ENCODE measurements around the gene FGF18. TPM values are rescaled to one million over a fixed set of nuclear protein-coding genes. Genes with fewer than 3 reads are reported as not detected.

FGF18 gene
- total RNA-seq, 2 donors from 2014 or later = 0.81 to 1.6 TPM

DNA sequence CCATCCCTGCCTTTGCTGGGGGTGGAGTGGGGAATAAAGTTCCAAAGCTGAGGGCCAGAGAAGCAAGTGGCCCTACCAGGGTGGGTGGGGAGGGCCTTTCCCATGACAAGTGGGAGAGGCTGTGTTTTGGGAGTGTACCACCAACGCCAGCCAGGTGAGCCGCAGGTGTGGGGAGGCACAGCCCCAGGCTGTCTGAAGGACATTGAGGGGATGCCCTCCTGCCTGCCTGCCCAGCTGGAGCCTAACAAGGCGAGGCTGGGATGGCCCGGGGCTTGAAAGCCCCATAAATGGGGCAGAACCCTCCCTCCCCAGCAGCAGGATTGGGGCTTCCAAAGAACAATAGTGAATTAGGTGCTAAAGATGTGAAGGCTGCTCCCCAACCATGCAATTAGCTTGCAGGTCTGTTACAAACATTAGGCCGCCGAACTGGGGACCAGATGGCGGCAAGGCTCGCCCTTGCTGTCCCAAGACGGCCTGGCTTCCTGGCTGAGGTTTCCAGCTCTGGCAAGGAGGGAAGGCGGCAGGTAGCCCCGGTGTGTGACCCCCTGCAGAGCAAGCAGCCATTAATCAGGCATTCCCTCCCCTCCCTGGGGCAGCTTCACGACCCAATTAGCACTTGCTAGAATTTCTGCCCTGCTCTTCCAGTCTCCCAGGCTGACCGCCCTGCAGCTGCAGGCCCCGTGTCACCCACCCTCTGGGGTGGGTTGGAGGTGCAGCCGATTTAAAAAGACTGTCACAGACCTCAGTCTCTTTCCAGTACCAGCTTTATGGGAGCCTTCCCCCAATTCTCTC, 42.9 kb downstream of the FGF18 start:
- no peak overlapping the region for H3K4me3 ChIP-seq
- no peak overlapping the region for H3K27ac ChIP-seq
- H3K9me3 ChIP-seq = no peaks in the 10 kb centered on the region
- no peaks in the 10 kb centered on the region for H3K4me1 ChIP-seq (ENCODE audit: control insufficient read depth in 1 of 2, low read depth in 2 of 2)
- no peak for DNase-seq (ENCODE audit: low spot score)
- TF ChIP-seq, protein P1, sequence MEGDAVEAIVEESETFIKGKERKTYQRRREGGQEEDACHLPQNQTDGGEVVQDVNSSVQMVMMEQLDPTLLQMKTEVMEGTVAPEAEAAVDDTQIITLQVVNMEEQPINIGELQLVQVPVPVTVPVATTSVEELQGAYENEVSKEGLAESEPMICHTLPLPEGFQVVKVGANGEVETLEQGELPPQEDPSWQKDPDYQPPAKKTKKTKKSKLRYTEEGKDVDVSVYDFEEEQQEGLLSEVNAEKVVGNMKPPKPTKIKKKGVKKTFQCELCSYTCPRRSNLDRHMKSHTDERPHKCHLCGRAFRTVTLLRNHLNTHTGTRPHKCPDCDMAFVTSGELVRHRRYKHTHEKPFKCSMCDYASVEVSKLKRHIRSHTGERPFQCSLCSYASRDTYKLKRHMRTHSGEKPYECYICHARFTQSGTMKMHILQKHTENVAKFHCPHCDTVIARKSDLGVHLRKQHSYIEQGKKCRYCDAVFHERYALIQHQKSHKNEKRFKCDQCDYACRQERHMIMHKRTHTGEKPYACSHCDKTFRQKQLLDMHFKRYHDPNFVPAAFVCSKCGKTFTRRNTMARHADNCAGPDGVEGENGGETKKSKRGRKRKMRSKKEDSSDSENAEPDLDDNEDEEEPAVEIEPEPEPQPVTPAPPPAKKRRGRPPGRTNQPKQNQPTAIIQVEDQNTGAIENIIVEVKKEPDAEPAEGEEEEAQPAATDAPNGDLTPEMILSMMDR (IDR thresholded peaks at IDR 0.05) = no peak
- H3K36me3 ChIP-seq = no peaks in the 10 kb centered on the region
- no peak for ATAC-seq (ENCODE audit: insufficient number of reproducible peaks, low FRiP score, low read depth)
- H3K27me3 ChIP-seq (replicated peaks; ENCODE audit: insufficient read depth) = no peaks in the 10 kb centered on the region

- TF ChIP-seq, protein P1 (IDR thresholded peaks at IDR 0.05) = no peak
- Histone ChIP-seq H3K4me1 (ENCODE audit: control insufficient read depth in 1 of 2, low read depth in 2 of 2) (no peaks in the 10 kb centered on the region), H3K36me3 (no peaks in the 10 kb centered on the region), H3K27me3 (replicated peaks; ENCODE audit: insufficient read depth) (no peaks in the 10 kb centered on the region), H3K9me3 (no peaks in the 10 kb centered on the region), H3K4me3 (no peak overlapping the region), H3K27ac (no peak overlapping the region)
- ATAC-seq (ENCODE audit: insufficient number of reproducible peaks, low FRiP score, low read depth) (no peak), DNase-seq (ENCODE audit: low spot score) (no peak)
Observed at GRCh38 chr5:171462928-171463861, 43.7 kb downstream of the FGF18 start.

GRCh38 chr5:171463862-171464229, 44.4 kb downstream of the FGF18 start:
- DNase-seq (ENCODE audit: low spot score) (no peak), ATAC-seq (ENCODE audit: insufficient number of reproducible peaks, low FRiP score, low read depth) (no peak)
- TF ChIP-seq, protein P1 (IDR thresholded peaks at IDR 0.05) = no peak

GRCh38 chr5:171464829-171465228, 45.4 kb downstream of the FGF18 start:
- no peaks in the 10 kb centered on the region for H3K9me3 ChIP-seq
- H3K27ac ChIP-seq = no peak overlapping the region
- H3K4me1 ChIP-seq (ENCODE audit: control insufficient read depth in 1 of 2, low read depth in 2 of 2) = no peaks in the 10 kb centered on the region
- no peaks in the 10 kb centered on the region for H3K27me3 ChIP-seq (replicated peaks; ENCODE audit: insufficient read depth)
- DNase-seq (ENCODE audit: low spot score) (no peak), ATAC-seq (ENCODE audit: insufficient number of reproducible peaks, low FRiP score, low read depth) (no peak)
- no peak overlapping the region for H3K4me3 ChIP-seq
- TF ChIP-seq, protein P1 (IDR thresholded peaks at IDR 0.05) = no peak
- H3K36me3 ChIP-seq = no peaks in the 10 kb centered on the region

More at GRCh38 chr5:171463862-171464229, 44.4 kb downstream of the FGF18 start:
- H3K9me3 ChIP-seq = no peaks in the 10 kb centered on the region
- H3K36me3 ChIP-seq = no peaks in the 10 kb centered on the region
- no peaks in the 10 kb centered on the region for H3K4me1 ChIP-seq (ENCODE audit: control insufficient read depth in 1 of 2, low read depth in 2 of 2)
- H3K27me3 ChIP-seq (replicated peaks; ENCODE audit: insufficient read depth) = no peaks in the 10 kb centered on the region
- no peak overlapping the region for H3K27ac ChIP-seq
- H3K4me3 ChIP-seq = no peak overlapping the region

GRCh38 chr5:171467107-171467506, 47.7 kb downstream of the FGF18 start:
- no peaks in the 10 kb centered on the region for H3K4me1 ChIP-seq (ENCODE audit: control insufficient read depth in 1 of 2, low read depth in 2 of 2)
- ATAC-seq (ENCODE audit: insufficient number of reproducible peaks, low FRiP score, low read depth) (no peak), DNase-seq (ENCODE audit: low spot score) (no peak)
- TF ChIP-seq, protein P1 (IDR thresholded peaks at IDR 0.05) = no peak
- H3K4me3 ChIP-seq = no peak overlapping the region
- H3K9me3 ChIP-seq = no peaks in the 10 kb centered on the region
- H3K27ac ChIP-seq = no peak overlapping the region
- no peaks in the 10 kb centered on the region for H3K36me3 ChIP-seq
- H3K27me3 ChIP-seq (replicated peaks; ENCODE audit: insufficient read depth) = no peaks in the 10 kb centered on the region

Measured in thoracic aorta (tissue), 2 donors.